ENCODE results near the gene VEZT. TPM values are rescaled to one million over a fixed set of nuclear protein-coding genes. Genes with fewer than 3 reads are reported as not detected.

The VEZT gene
- total RNA-seq, 4 donors from 2014 or later = 60.5 to 110 (median 73.5) TPM

GRCh38 chr12:95282266-95282665, 64.7 kb downstream of the VEZT start:
- 96 to 97% methylated on average over 6 of the region's 6 CpGs for WGBS, 2 donors
- Histone ChIP-seq H3K9me3 (no peaks in the 10 kb centered on the region), H3K4me1 (no peaks in the 10 kb centered on the region), H3K27me3 (no peaks in the 10 kb centered on the region), H3K36me3 (peaks cover 0 to 80% (median 3%) of the 10 kb centered on the region in 3 donors), H3K27ac (no peak overlapping the region), H3K4me3 (no peak overlapping the region)
- no peak for DNase-seq (ENCODE audit: low spot score in 2 of 2)
- no peak for TF ChIP-seq POLR2A (IDR thresholded peaks at IDR 0.05)
- no peak for TF ChIP-seq EP300 (IDR thresholded peaks at IDR 0.05)
- TF ChIP-seq CTCF (IDR thresholded peaks at IDR 0.05) = no peak

- no peaks in the 10 kb centered on the region for H3K4me1 ChIP-seq
- H3K36me3 ChIP-seq = peaks cover 0 to 75% (median 3%) of the 10 kb centered on the region in 3 donors
- no peak for DNase-seq (ENCODE audit: low spot score in 2 of 2)
- H3K27ac ChIP-seq = no peak overlapping the region
- no peak for TF ChIP-seq CTCF (IDR thresholded peaks at IDR 0.05)
- no peak for TF ChIP-seq POLR2A (IDR thresholded peaks at IDR 0.05)
- no peak for TF ChIP-seq EP300 (IDR thresholded peaks at IDR 0.05)
- 98 to 100% methylated on average over 1 of the region's 1 CpG for WGBS, 2 donors
- H3K9me3 ChIP-seq = no peaks in the 10 kb centered on the region
- H3K4me3 ChIP-seq = no peak overlapping the region
- H3K27me3 ChIP-seq = no peaks in the 10 kb centered on the region
Observed at GRCh38 chr12:95283371-95283770, 65.8 kb downstream of the VEZT start.

- no peak for TF ChIP-seq POLR2A (IDR thresholded peaks at IDR 0.05)
- TF ChIP-seq CTCF (IDR thresholded peaks at IDR 0.05) = no peak
- no peak for TF ChIP-seq EP300 (IDR thresholded peaks at IDR 0.05)
- no peak for DNase-seq (ENCODE audit: low spot score in 2 of 2)
- Histone ChIP-seq H3K36me3 (peaks cover 0 to 74% (median 3%) of the 10 kb centered on the region in 3 donors), H3K27me3 (no peaks in the 10 kb centered on the region), H3K4me1 (no peaks in the 10 kb centered on the region), H3K9me3 (no peaks in the 10 kb centered on the region), H3K4me3 (no peak overlapping the region), H3K27ac (no peak overlapping the region)
- WGBS, 2 donors = 83 to 87% methylated on average over 3 of the region's 3 CpGs
Observed at GRCh38 chr12:95286713-95287112, 69.1 kb downstream of the VEZT start.

- no peak for DNase-seq (ENCODE audit: low spot score in 2 of 2)
- Histone ChIP-seq H3K36me3 (peaks cover 0 to 70% (median 0%) of the 10 kb centered on the region in 3 donors), H3K4me1 (no peaks in the 10 kb centered on the region), H3K9me3 (no peaks in the 10 kb centered on the region), H3K27ac (no peak overlapping the region), H3K4me3 (no peak overlapping the region), H3K27me3 (no peaks in the 10 kb centered on the region)
- 78 to 85% methylated on average over 2 of the region's 2 CpGs for WGBS, 2 donors
- TF ChIP-seq CTCF (IDR thresholded peaks at IDR 0.05) = no peak
- no peak for TF ChIP-seq EP300 (IDR thresholded peaks at IDR 0.05)
- no peak for TF ChIP-seq POLR2A (IDR thresholded peaks at IDR 0.05)
Observed at GRCh38 chr12:95291501-95291900, 73.9 kb downstream of the VEZT start.

GRCh38 chr12:95298916-95299315, 81.3 kb downstream of the VEZT start:
- no peaks in the 10 kb centered on the region for H3K4me1 ChIP-seq
- no peak overlapping the region for H3K27ac ChIP-seq
- 82 to 84% methylated on average over 5 of the region's 5 CpGs for WGBS, 2 donors
- TF ChIP-seq EP300 (IDR thresholded peaks at IDR 0.05) = no peak
- no peak for TF ChIP-seq POLR2A (IDR thresholded peaks at IDR 0.05)
- TF ChIP-seq CTCF (IDR thresholded peaks at IDR 0.05) = no peak
- H3K27me3 ChIP-seq = no peaks in the 10 kb centered on the region
- no peaks in the 10 kb centered on the region for H3K9me3 ChIP-seq
- no peak for DNase-seq (ENCODE audit: low spot score in 2 of 2)
- no peak overlapping the region for H3K4me3 ChIP-seq
- H3K36me3 ChIP-seq = peaks cover 0 to 66% (median 0%) of the 10 kb centered on the region in 3 donors

Measured in tibial nerve (tissue), 4 donors.